WTC11 (cell line): ENCODE results near the gene NR1I3. TPM values are rescaled to one million over a fixed set of nuclear protein-coding genes. Genes with fewer than 3 reads are reported as not detected.

Source experiments
- ATAC-seq: fragments of 200-7000 bp; cut with Tn5 transposase; 2 replicates; pipeline ENCODE4 v1.10.0; 2021; ENCODE audit warnings: mild to moderate bottlenecking, moderate library complexity
- CTCF ChIA-PET: fragments of 300-600 bp; sonication (Branson Sonifier 250); formaldehyde crosslinking; loops from one replicate; lab custom pipeline; 2021; ENCODE audit warnings: antibody characterized with exemption; lab: Charles Lee
- POLR2A ChIA-PET: fragments of 350-600 bp; sonication (Branson Sonifier 250); formaldehyde crosslinking; loops from one replicate; lab custom pipeline; 2021; ENCODE audit warnings: antibody characterized with exemption; lab: Charles Lee
- DNase-seq: peaks from one replicate; pipeline ENCODE4 v3.0.0; 2021; ENCODE audit warnings: low spot score
- H3K27ac Mint-ChIP-seq: 2 replicates; pipeline ENCODE4 v1.8.0; 2021; ENCODE audit warnings: mixed read lengths
- H3K27me3 Mint-ChIP-seq: 2 replicates; pipeline ENCODE4 v1.8.0; 2021; ENCODE audit warnings: low read depth, mild to moderate bottlenecking, moderate library complexity, mixed read lengths
- H3K36me3 Mint-ChIP-seq: 2 replicates; pipeline ENCODE4 v1.8.0; 2021; ENCODE audit warnings: mixed read lengths
- H3K4me1 Mint-ChIP-seq: 2 replicates; pipeline ENCODE4 v1.8.0; 2022; ENCODE audit warnings: mixed read lengths
- H3K4me3 Mint-ChIP-seq: 2 replicates; pipeline ENCODE4 v1.8.0; 2021; ENCODE audit warnings: mild to moderate bottlenecking, moderate library complexity, mixed read lengths
- H3K9me3 Mint-ChIP-seq: 2 replicates; pipeline ENCODE4 v1.8.0; 2021; ENCODE audit warnings: mixed read lengths
- ERG ChIP-seq: fragments of 250-450 bp; sonication (Bioruptor Pico); IDR thresholded peaks from 2 replicates; pipeline ENCODE4 v1.8.0; 2021; ENCODE audit warnings: mild to moderate bottlenecking
- ETV6 ChIP-seq: sonication (generic); formaldehyde crosslinking; IDR thresholded peaks from 2 replicates; pipeline ENCODE4 v1.8.1; 2022; ENCODE audit warnings: mild to moderate bottlenecking, missing genetic modification reagents
- MYBL2 ChIP-seq: sonication (generic); formaldehyde crosslinking; IDR thresholded peaks from 2 replicates; pipeline ENCODE4 v1.8.1; 2023; ENCODE audit warnings: mild to moderate bottlenecking, moderate library complexity, missing genetic modification reagents
- ZNF138 ChIP-seq: sonication (generic); formaldehyde crosslinking; conservative IDR thresholded peaks from 2 replicates; pipeline ENCODE4 v1.8.1; 2022; ENCODE audit warnings: mild to moderate bottlenecking, moderate library complexity, missing genetic modification reagents
- ZNF396 ChIP-seq: fragments of 250-450 bp; sonication (Bioruptor Pico); IDR thresholded peaks from 2 replicates; pipeline ENCODE4 v1.8.0; 2021; ENCODE audit warnings: mild to moderate bottlenecking, moderate library complexity, borderline replicate concordance
- ZNF423 ChIP-seq: fragments of 250-450 bp; sonication (Bioruptor Pico); IDR thresholded peaks from 2 replicates; pipeline ENCODE4 v2.1.2; 2022; ENCODE audit warnings: mild to moderate bottlenecking, moderate library complexity
- total RNA-seq: library from RNA; stranded (reverse); gene quantifications from 3 replicates; pipeline ENCODE4 v1.2.3, GENCODE V29; 2021
- TF ChIP-seq, protein P1 (sequence below): fragments of 250-450 bp; sonication (Bioruptor Pico); IDR thresholded peaks from 2 replicates; pipeline ENCODE4 v1.9.0; 2021; ENCODE audit warnings: mild to moderate bottlenecking, borderline replicate concordance
- TF ChIP-seq, protein P2 (sequence below): fragments of 200-600 bp; IDR thresholded peaks from 2 replicates; pipeline ENCODE4 v1.8.0; 2022; ENCODE audit warnings: antibody characterized with exemption

The NR1I3 gene
- total RNA-seq, 1 experiment from 2014 or later: not detected

DNA sequence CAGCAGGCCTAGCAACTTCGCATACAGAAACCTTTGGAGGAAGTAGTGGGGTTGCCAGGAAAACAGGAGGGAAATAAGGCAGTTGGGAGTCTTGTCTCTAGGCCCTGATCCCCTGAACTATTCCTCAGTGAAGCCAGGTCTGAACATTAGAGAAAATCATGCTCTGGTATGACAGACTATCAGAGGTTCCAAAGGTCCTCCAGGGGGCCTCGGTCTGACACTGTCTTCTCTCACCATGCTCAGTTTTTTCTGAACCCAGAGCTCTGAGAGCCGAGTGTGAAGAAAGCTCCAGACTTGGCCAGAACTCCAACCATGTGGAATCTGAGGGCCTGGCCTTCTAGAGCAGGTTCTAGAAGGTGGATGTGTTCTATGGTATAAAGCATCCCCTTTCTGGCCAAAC is 8.1 kb downstream of the NR1I3 start:
- Mint-ChIP-seq H3K27ac (no peak overlapping the region), H3K36me3 (peaks cover 10% of the 10 kb centered on the region), H3K9me3 (no peaks in the 10 kb centered on the region), H3K4me1 (peaks cover 23% of the 10 kb centered on the region), H3K27me3 (no peaks in the 10 kb centered on the region), H3K4me3 (no peak overlapping the region)
- POLR2A ChIA-PET: interaction anchor here (1.1 kb wide), 1 partner anchor 76 kb away, joined by 6 read pairs; no protein-coding TSS in a partner anchor
- CTCF ChIA-PET: interaction anchor here (0.6 to 2.5 kb wide), 24 partner anchors 10 to 178 kb away, joined by 3 to 33 read pairs (median 6); partner anchors contain the start of genes CFAP126, PCP4L1, PPOX and SDHC
- ATAC-seq (no peak), DNase-seq (no peak)
- no peak for TF ChIP-seq ZNF138 (CRISPR knock-in tag)
- TF ChIP-seq, protein P1, sequence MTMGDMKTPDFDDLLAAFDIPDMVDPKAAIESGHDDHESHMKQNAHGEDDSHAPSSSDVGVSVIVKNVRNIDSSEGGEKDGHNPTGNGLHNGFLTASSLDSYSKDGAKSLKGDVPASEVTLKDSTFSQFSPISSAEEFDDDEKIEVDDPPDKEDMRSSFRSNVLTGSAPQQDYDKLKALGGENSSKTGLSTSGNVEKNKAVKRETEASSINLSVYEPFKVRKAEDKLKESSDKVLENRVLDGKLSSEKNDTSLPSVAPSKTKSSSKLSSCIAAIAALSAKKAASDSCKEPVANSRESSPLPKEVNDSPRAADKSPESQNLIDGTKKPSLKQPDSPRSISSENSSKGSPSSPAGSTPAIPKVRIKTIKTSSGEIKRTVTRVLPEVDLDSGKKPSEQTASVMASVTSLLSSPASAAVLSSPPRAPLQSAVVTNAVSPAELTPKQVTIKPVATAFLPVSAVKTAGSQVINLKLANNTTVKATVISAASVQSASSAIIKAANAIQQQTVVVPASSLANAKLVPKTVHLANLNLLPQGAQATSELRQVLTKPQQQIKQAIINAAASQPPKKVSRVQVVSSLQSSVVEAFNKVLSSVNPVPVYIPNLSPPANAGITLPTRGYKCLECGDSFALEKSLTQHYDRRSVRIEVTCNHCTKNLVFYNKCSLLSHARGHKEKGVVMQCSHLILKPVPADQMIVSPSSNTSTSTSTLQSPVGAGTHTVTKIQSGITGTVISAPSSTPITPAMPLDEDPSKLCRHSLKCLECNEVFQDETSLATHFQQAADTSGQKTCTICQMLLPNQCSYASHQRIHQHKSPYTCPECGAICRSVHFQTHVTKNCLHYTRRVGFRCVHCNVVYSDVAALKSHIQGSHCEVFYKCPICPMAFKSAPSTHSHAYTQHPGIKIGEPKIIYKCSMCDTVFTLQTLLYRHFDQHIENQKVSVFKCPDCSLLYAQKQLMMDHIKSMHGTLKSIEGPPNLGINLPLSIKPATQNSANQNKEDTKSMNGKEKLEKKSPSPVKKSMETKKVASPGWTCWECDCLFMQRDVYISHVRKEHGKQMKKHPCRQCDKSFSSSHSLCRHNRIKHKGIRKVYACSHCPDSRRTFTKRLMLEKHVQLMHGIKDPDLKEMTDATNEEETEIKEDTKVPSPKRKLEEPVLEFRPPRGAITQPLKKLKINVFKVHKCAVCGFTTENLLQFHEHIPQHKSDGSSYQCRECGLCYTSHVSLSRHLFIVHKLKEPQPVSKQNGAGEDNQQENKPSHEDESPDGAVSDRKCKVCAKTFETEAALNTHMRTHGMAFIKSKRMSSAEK (CRISPR knock-in tag): no peak
- TF ChIP-seq, protein P2, sequence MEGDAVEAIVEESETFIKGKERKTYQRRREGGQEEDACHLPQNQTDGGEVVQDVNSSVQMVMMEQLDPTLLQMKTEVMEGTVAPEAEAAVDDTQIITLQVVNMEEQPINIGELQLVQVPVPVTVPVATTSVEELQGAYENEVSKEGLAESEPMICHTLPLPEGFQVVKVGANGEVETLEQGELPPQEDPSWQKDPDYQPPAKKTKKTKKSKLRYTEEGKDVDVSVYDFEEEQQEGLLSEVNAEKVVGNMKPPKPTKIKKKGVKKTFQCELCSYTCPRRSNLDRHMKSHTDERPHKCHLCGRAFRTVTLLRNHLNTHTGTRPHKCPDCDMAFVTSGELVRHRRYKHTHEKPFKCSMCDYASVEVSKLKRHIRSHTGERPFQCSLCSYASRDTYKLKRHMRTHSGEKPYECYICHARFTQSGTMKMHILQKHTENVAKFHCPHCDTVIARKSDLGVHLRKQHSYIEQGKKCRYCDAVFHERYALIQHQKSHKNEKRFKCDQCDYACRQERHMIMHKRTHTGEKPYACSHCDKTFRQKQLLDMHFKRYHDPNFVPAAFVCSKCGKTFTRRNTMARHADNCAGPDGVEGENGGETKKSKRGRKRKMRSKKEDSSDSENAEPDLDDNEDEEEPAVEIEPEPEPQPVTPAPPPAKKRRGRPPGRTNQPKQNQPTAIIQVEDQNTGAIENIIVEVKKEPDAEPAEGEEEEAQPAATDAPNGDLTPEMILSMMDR: no peak
- TF ChIP-seq MYBL2 (CRISPR knock-in tag): no peak

GRCh38 chr1:161228032-161228431 is 10.0 kb downstream of the NR1I3 start:
- no peak overlapping the region for H3K4me3 Mint-ChIP-seq
- CTCF ChIA-PET: interaction anchor here (0.9 to 5.1 kb wide), 5 partner anchors 34 to 154 kb away, joined by 3 to 107 read pairs (median 22); no protein-coding TSS in a partner anchor
- no peak overlapping the region for H3K27ac Mint-ChIP-seq
- ATAC-seq (no peak), DNase-seq (no peak)
- peaks cover 10% of the 10 kb centered on the region for H3K36me3 Mint-ChIP-seq
- TF ChIP-seq ERG: no peak
- POLR2A ChIA-PET: no interaction called here
- peaks cover 28% of the 10 kb centered on the region for H3K4me1 Mint-ChIP-seq
- no peaks in the 10 kb centered on the region for H3K27me3 Mint-ChIP-seq
- no peaks in the 10 kb centered on the region for H3K9me3 Mint-ChIP-seq

DNA sequence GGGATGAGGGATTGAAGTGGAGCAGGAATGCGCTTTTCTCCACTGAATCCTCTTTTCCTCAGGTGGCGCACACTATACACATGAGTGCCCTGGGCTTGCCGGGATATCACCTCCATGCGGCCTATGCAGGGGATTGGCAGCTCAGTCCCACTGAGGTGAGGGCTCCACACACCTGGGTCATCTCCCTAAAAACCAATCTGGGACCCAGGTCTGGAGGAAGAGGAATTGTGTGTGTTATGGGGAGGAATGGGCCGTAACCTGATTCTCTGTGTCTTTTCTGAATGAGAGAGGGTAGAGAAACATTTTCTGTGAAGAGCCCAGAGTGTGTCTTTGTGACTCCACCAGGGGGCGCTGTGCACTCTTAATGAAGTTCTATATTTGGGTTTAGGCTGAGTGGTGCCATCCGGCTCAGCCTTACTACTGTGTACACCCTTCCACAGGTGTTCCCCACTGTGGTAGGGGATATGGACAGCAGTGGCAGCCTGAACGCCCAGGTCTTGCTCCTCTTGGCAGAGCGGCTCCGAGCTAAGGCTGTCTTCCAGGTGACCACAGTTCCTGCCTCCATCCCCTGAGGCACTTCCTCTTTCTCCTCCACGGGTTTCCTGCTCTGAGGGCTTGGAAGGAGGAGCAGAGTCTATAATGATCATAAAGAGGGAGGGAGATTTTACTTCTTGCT is 10.7 kb downstream of the NR1I3 start:
- no peaks in the 10 kb centered on the region for H3K9me3 Mint-ChIP-seq
- DNase-seq: peak; percentile 87
- peaks cover 10% of the 10 kb centered on the region for H3K36me3 Mint-ChIP-seq
- peak overlapping the region; percentile 67 for H3K27ac Mint-ChIP-seq
- H3K4me1 Mint-ChIP-seq: peaks cover 28% of the 10 kb centered on the region
- CTCF ChIA-PET: interaction anchor here (0.8 to 5.1 kb wide), 16 partner anchors 9 to 162 kb away, joined by 3 to 107 read pairs (median 6); partner anchors contain the start of genes NDUFS2, PCP4L1, PPOX and SDHC
- POLR2A ChIA-PET: interaction anchor here (2.2 kb wide), 1 partner anchor 79 kb away, joined by 18 read pairs; no protein-coding TSS in a partner anchor
- no peaks in the 10 kb centered on the region for H3K27me3 Mint-ChIP-seq
- H3K4me3 Mint-ChIP-seq: peak overlapping the region; percentile 100
- TF ChIP-seq ZNF423 (CRISPR knock-in tag): no peak
- TF ChIP-seq ZNF396 (CRISPR knock-in tag): no peak
- TF ChIP-seq, protein P2: peak; percentile 94
- 0 out of 2 replicates have a peak, but pooled peaks have one; percentile 24 for TF ChIP-seq ETV6 (CRISPR knock-in tag)
- peak; percentile 23 for ATAC-seq
